WTC11 (cell line): ENCODE measurements around the gene ZNF200.

Source experiments
- MXD4 ChIP-seq: fragments of 250-450 bp; sonication (Bioruptor Pico); IDR thresholded peaks from 2 replicates; pipeline ENCODE4 v1.8.0; 2021; ENCODE audit warnings: mild to moderate bottlenecking, moderate library complexity, borderline replicate concordance
- TCF7 ChIP-seq: sonication (generic); formaldehyde crosslinking; IDR thresholded peaks from 2 replicates; pipeline ENCODE4 v1.8.0; 2022; ENCODE audit warnings: mild to moderate bottlenecking, low read depth, missing genetic modification reagents, moderate library complexity

- TF ChIP-seq MXD4 (CRISPR knock-in tag) (no peak), TCF7 (CRISPR knock-in tag) (no peak)
Observed at GRCh38 chr16:3281222-3281820, 46.4 kb upstream of the ZNF200 start.
